K562 (cell line): ENCODE data around the gene NPDC1. TPM values are rescaled to one million over a fixed set of nuclear protein-coding genes. Genes with fewer than 3 reads are reported as not detected.

Source experiments
- ATAC-seq: fragments of 200-7000 bp; cut with Tn5 transposase; 3 replicates; pipeline ENCODE4 v1.9.1; 2020; ENCODE audit warnings: moderate library complexity
- BruUV-seq: library from RNA; stranded (reverse); fragments of 400-500 nt; replicated peaks from 2 replicates; lab custom pipeline; 2021; lab: Mats Ljungman, UMichigan
- CTCF ChIA-PET: fragments of 300-600 bp; formaldehyde crosslinking; extraction: SDS; loops from one replicate; lab custom pipeline; 2021; ENCODE audit warnings: low intra/inter-chr PET ratio; lab: Yijun Ruan, JAX
- POLR2A ChIA-PET: fragments of 300-600, 350-650 bp; sonication (Branson Sonifier 250); formaldehyde crosslinking; extraction: SDS; loops from one replicate; lab custom pipeline; 2021; ENCODE audit warnings: antibody characterized with exemption, inconsistent platforms; lab: Yijun Ruan, JAX
- DNase-seq, 4 experiments: peaks; one replicate each; pipeline versions ENCODE4 v3.0.0 to v3.0.0-alpha.2; 2011 to 2018; ENCODE audit warnings: low spot score in 3 of 4, mixed read lengths in 3 of 4; ENCODE audit errors: extremely low read depth in 1 of 4
- FAIRE-seq: peaks from 2 replicates; lab custom pipeline; 2011; peaks lifted over from hg19 to GRCh38; lab: Jason Lieb, UNC
- H2AFZ ChIP-seq: 2 replicates; pipeline ENCODE4 v1.6.0; 2011; ENCODE audit warnings: low read depth, low read length, control low read depth, inconsistent platforms
- H3K27ac ChIP-seq: fragments of 200-600 bp; 3 replicates; pipeline ENCODE4 v1.8.0; 2011; ENCODE audit warnings: low read depth, mild to moderate bottlenecking, control low read depth, inconsistent platforms, low read length, moderate library complexity, mixed read lengths; ENCODE audit errors: extremely low read depth
- H3K27me3 ChIP-seq, 2 experiments: fragments of 300-600 bp in 1 of 2; 2 replicates in 1 of 2; 3 replicates in 1 of 2; pipeline versions ENCODE4 v1.6.0 to v1.8.0; 2011; ENCODE audit warnings: inconsistent platforms in 2 of 2, low read length in 2 of 2, mild to moderate bottlenecking in 1 of 2, mixed read lengths in 1 of 2, moderate library complexity in 1 of 2; ENCODE audit not compliant: control insufficient read depth in 2 of 2, insufficient read depth in 2 of 2
- H3K36me3 ChIP-seq: fragments of 300-600 bp; 3 replicates; pipeline ENCODE4 v1.8.0; 2011; ENCODE audit warnings: mild to moderate bottlenecking, low read length, inconsistent platforms; ENCODE audit not compliant: control insufficient read depth, insufficient read depth
- H3K4me1 ChIP-seq, 2 experiments: fragments of 200-600 bp in 1 of 2; replicated peaks in 1 of 2; 2 replicates in 1 of 2; 3 replicates in 1 of 2; pipeline versions ENCODE4 v1.5.1 to v1.8.0; 2011; ENCODE audit warnings: inconsistent platforms in 2 of 2, low read length in 2 of 2, mild to moderate bottlenecking in 1 of 2, mixed read lengths in 1 of 2, moderate library complexity in 1 of 2; ENCODE audit not compliant: control insufficient read depth in 2 of 2, insufficient read depth in 2 of 2
- H3K4me2 ChIP-seq: 2 replicates; pipeline ENCODE4 v1.6.1; 2011; ENCODE audit warnings: low read length, control low read depth, inconsistent platforms, mixed read lengths; ENCODE audit not compliant: insufficient read depth
- H3K4me3 ChIP-seq: fragments of 200-600 bp; sonication (generic), shearing (Covaris generic); 2 replicates; pipeline ENCODE4 v1.5.1; 2016; ENCODE audit warnings: control low read depth, inconsistent platforms
- H3K79me2 ChIP-seq: fragments of 200-600 bp; 3 replicates; pipeline ENCODE4 v1.8.0; 2011; ENCODE audit warnings: low read length, inconsistent platforms; ENCODE audit not compliant: control insufficient read depth, insufficient read depth
- H3K9ac ChIP-seq, 2 experiments: 2 replicates each; pipeline versions ENCODE4 v1.6.0 to v1.6.1; 2011; ENCODE audit warnings: low read depth in 2 of 2, low read length in 2 of 2, control low read depth in 1 of 2, inconsistent platforms in 1 of 2, mild to moderate bottlenecking in 1 of 2, mixed read lengths in 1 of 2; ENCODE audit not compliant: insufficient read depth in 1 of 2
- H3K9me1 ChIP-seq: one replicate; pipeline ENCODE4 v1.6.0; 2011; ENCODE audit warnings: inconsistent platforms, mild to moderate bottlenecking, low read length, moderate library complexity; ENCODE audit not compliant: control insufficient read depth, insufficient read depth
- H3K9me3 ChIP-seq: replicated peaks from 2 replicates; pipeline ENCODE4 v1.5.1; 2011; ENCODE audit warnings: low read depth, low read length, inconsistent platforms; ENCODE audit not compliant: control insufficient read depth, insufficient read depth
- H4K20me1 ChIP-seq: replicated peaks from 2 replicates; pipeline ENCODE4 v1.6.1; 2011; ENCODE audit warnings: low read length, inconsistent platforms, mixed read lengths; ENCODE audit not compliant: control insufficient read depth, insufficient read depth
- BCOR ChIP-seq: fragments of 450-650 bp; IDR thresholded peaks from 2 replicates; pipeline ENCODE4 v1.6.1; 2016
- CBX3 ChIP-seq, 2 experiments: IDR thresholded peaks; 1 replicate in 1 of 2; 2 replicates in 1 of 2; pipeline ENCODE4 v1.6.1; 2012; ENCODE audit warnings: inconsistent platforms in 2 of 2, low read length in 2 of 2, borderline replicate concordance in 1 of 2, control low read depth in 1 of 2
- E2F3 ChIP-seq: fragments of 250-450 bp; sonication (Bioruptor Pico); IDR thresholded peaks from 2 replicates; pipeline ENCODE4 v1.4.0; 2020; ENCODE audit warnings: mild to moderate bottlenecking
- GATAD2A ChIP-seq: fragments of 450-650 bp; IDR thresholded peaks from 2 replicates; pipeline ENCODE4 v1.6.1; 2017
- SNIP1 ChIP-seq: fragments of 450-650 bp; IDR thresholded peaks from 2 replicates; pipeline ENCODE4 v1.7.1; 2017; ENCODE audit warnings: low read depth, mild to moderate bottlenecking
- ZFP36 ChIP-seq: fragments of 150-350 bp; IDR thresholded peaks from 2 replicates; pipeline ENCODE4 v1.6.1; 2018; ENCODE audit warnings: low read length, low read depth; ENCODE audit not compliant: partially characterized antibody
- ZNF121 ChIP-seq: sonication (generic); formaldehyde crosslinking; conservative IDR thresholded peaks from 2 replicates; pipeline ENCODE4 v1.8.0; 2022; ENCODE audit warnings: missing genetic modification reagents
- WGBS: fragments of 100-300 bp; shearing (Covaris generic); methylation state at CpG from one replicate; pipeline ENCODE4 v1.1.6; 2016; ENCODE audit warnings: low coverage, mixed read lengths; ENCODE audit not compliant: insufficient coverage; ENCODE audit errors: missing lambda C conversion rate; 5-methylcytosine and 5-hydroxymethylcytosine counted together
- in situ Hi-C: fragments of 300-500 bp; cut with MboI; formaldehyde crosslinking; loops from 4 replicates; pipeline ENCODE4 v1.15.0; 2018; ENCODE audit warnings: inconsistent platforms, mixed read lengths
- intact Hi-C: fragments of 100-400 bp; cut with micrococcal nuclease; formaldehyde crosslinking; loops from 2 replicates; pipeline ENCODE4 v1.14.2; 2022
- polyA plus RNA-seq, 8 experiments: library from polyadenylated mRNA; depleted of rRNA in 4 of 8; stranded (reverse) in 5 of 8; unstranded in 3 of 8; fragments of >200 nt; fragmentation: Nextera tagmentation in 2 of 8; fragmentation: Illumina TruSeq in 1 of 8; extraction: Ambion mirVana in 2 of 8; extraction: Trizol in 1 of 8; gene quantifications; 2 replicates each; pipeline versions ENCODE4 v1.2.1 to v1.2.3, GENCODE V29; 2011 to 2014; ENCODE audit warnings: inconsistent platforms in 1 of 8, missing spikeins in 1 of 8
- total RNA-seq, 7 experiments: library from RNA; depleted of rRNA in 6 of 7; stranded (reverse); fragments of >200 nt in 6 of 7; fragmentation: Illumina TruSeq in 2 of 7; extraction: Trizol in 2 of 7; gene quantifications; 2 replicates each; pipeline versions ENCODE4 v1.2.1 to v1.2.3, GENCODE V29; 2011 to 2021; ENCODE audit warnings: low replicate concordance in 1 of 7
- TF ChIP-seq, protein P1 (sequence below): IDR thresholded peaks from 2 replicates; pipeline ENCODE4 v1.6.1; 2014; ENCODE audit warnings: antibody characterized with exemption
- TF ChIP-seq, protein P2 (sequence below): sonication (generic); formaldehyde crosslinking; IDR thresholded peaks from 2 replicates; pipeline ENCODE4 v1.9.0; 2022; ENCODE audit warnings: mild to moderate bottlenecking, missing genetic modification reagents
- TF ChIP-seq, protein P3 (sequence below), 2 experiments: fragments of 250-450 bp in 1 of 2; fragments of 450-650 bp in 1 of 2; sonication (Bioruptor Pico) in 1 of 2; IDR thresholded peaks; 2 replicates each; pipeline versions ENCODE4 v1.6.1 to v1.8.0; 2016 to 2021; ENCODE audit warnings: mild to moderate bottlenecking in 2 of 2, moderate library complexity in 2 of 2, missing compliant biosample characterization in 1 of 2, missing genetic modification characterization in 1 of 2

NPDC1 gene
- total and polyA plus RNA-seq, 9 of the 15 experiments (the other 6 are each of a cell fraction or from before 2014, with no cell fraction given): 0.06 to 2.1 (median 0.53) TPM; not detected in 3

GRCh38 chr9:137062384-137062783 lies 16.4 kb upstream of the NPDC1 start:
- Histone ChIP-seq H4K20me1 (0 out of 2 replicates have a peak, but pooled peaks cover 8% of the 10 kb centered on the region), H3K27me3 (no peaks in the 10 kb centered on the region), H2AFZ (no peak overlapping the region), H3K4me2 (no peak overlapping the region), H3K4me3 (no peak overlapping the region), H3K4me1 (peaks cover 0 to 40% of the 10 kb centered on the region in 2 experiments; a peak in 2 of 5 replicates), H3K27ac (no peak overlapping the region), H3K36me3 (peaks cover 33% of the 10 kb centered on the region; the same call in 2 of the 3 replicates), H3K9ac (no peak overlapping the region; a peak in 1 of 4 replicates), H3K9me1 (no peaks in the 10 kb centered on the region), H3K9me3 (no peaks in the 10 kb centered on the region), H3K79me2 (peaks cover 5% of the 10 kb centered on the region; the same call in 1 of the 3 replicates)
- WGBS: 71% methylated on average over 13 of the region's 15 CpGs
- ATAC-seq: no peak; the same call in 2 of the 3 replicates
- intact Hi-C loops: no loop called here
- ChIA-PET POLR2A (interaction anchor here (0.5 kb wide), 1 partner anchor 186 kb away, joined by 5 read pairs; no protein-coding TSS in a partner anchor), CTCF (no interaction called here)
- no peak for FAIRE-seq
- in situ Hi-C loops: no loop called here
- BruUV-seq: TSS peak; percentile 45
- no peak for TF ChIP-seq SNIP1
- DNase-seq: no peak

DNA sequence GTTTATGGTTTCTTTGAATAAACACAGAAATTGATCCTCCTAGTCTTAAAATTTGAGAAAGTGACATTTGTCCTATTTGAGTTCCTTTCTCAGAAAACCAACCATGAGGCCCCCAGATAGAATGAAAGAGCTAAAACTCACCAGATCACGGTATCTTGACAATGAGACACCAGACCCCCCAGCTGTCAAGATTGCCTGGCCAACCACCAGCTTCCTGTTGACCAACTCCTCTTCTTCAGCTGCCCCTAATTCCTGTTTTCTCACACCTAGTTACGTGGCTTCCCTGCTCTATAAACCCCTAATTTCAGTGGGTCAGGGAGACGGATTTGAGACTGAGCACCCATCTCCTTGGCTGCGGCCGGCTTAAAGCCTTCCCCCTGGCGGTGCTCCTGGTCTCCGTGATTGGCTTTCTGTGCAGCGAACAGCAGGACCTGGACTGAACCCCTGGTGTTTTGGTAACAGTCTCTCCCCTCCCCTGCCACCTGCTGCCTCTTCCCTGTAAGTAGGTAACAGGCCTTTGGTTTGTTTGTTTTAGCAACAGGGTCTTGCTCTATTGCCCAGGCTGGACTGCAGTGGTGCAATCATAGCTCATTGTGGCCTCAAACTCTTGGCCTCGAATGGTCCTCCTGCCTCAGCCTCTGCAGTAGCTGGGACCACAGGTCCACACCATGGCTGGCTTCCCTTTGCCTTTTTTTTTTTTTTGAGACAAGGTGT lies 12.7 kb upstream of the NPDC1 start:
- DNase-seq (no peak), FAIRE-seq (no peak), ATAC-seq (no peak)
- ChIA-PET POLR2A (interaction anchor here (0.6 to 1.9 kb wide), 6 partner anchors 9 to 100 kb away, joined by 3 to 7 read pairs (median 3); partner anchors contain the start of gene FUT7), CTCF (no interaction called here)
- Histone ChIP-seq H3K36me3 (peaks cover 3% of the 10 kb centered on the region; the same call in 1 of the 3 replicates), H3K79me2 (no peaks in the 10 kb centered on the region), H3K4me2 (no peak overlapping the region), H3K9me3 (no peaks in the 10 kb centered on the region), H4K20me1 (peaks cover 2% of the 10 kb centered on the region), H3K4me3 (no peak overlapping the region), H3K27ac (no peak overlapping the region), H3K9ac (peak overlapping the region in 1 of 2 experiments; percentile 35; a peak in 1 of 4 replicates), H3K4me1 (peaks cover 0 to 35% of the 10 kb centered on the region in 2 experiments; a peak in 2 of 5 replicates), H2AFZ (no peak overlapping the region), H3K27me3 (no peaks in the 10 kb centered on the region), H3K9me1 (no peaks in the 10 kb centered on the region)
- in situ Hi-C loops: no loop called here
- no TSS peak for BruUV-seq
- intact Hi-C loops: no loop called here
- 43% methylated on average over 9 of the region's 9 CpGs for WGBS
- TF ChIP-seq ZNF121 (peak; percentile 98), E2F3 (CRISPR knock-in tag) (no peak), GATAD2A (no peak), CBX3 (IDR thresholded peaks at IDR 0.05; ENCODE audit: borderline replicate concordance in 1 of 2, low read length in 2 of 2) (no peak), ZFP36 (no peak), BCOR (0 out of 2 replicates have a peak, but pooled peaks have one; percentile 26)
- TF ChIP-seq, protein P1, sequence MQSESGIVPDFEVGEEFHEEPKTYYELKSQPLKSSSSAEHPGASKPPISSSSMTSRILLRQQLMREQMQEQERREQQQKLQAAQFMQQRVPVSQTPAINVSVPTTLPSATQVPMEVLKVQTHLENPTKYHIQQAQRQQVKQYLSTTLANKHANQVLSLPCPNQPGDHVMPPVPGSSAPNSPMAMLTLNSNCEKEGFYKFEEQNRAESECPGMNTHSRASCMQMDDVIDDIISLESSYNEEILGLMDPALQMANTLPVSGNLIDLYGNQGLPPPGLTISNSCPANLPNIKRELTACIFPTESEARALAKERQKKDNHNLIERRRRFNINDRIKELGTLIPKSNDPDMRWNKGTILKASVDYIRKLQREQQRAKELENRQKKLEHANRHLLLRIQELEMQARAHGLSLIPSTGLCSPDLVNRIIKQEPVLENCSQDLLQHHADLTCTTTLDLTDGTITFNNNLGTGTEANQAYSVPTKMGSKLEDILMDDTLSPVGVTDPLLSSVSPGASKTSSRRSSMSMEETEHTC: no peak
- TF ChIP-seq, protein P2, sequence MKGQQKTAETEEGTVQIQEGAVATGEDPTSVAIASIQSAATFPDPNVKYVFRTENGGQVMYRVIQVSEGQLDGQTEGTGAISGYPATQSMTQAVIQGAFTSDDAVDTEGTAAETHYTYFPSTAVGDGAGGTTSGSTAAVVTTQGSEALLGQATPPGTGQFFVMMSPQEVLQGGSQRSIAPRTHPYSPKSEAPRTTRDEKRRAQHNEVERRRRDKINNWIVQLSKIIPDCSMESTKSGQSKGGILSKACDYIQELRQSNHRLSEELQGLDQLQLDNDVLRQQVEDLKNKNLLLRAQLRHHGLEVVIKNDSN (CRISPR knock-in tag): no peak
- TF ChIP-seq, protein P3, sequence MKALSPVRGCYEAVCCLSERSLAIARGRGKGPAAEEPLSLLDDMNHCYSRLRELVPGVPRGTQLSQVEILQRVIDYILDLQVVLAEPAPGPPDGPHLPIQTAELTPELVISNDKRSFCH (CRISPR knock-in tag; IDR thresholded peaks at IDR 0.05): no peak
- TF ChIP-seq, protein P3 (tag; IDR thresholded peaks at IDR 0.05): no peak
